NCI-H1105 treated with DMSO at 0.1 percent for 48 hours (cell line): ENCODE data around the gene ZNF496.
"Not testable (repeated sequence)": the region's sequence is repeated elsewhere in the genome, so short reads cannot be mapped to it uniquely, and the experiment has no call there.

Experiments
- DNase-seq: peaks from one replicate; lab custom pipeline; 2025; lab: John Stamatoyannopoulos, UW

ZNF496 gene

GRCh38 chr1:247291833-247292561, 39.7 kb downstream of the ZNF496 start:
- DNase-seq, result no peak

- DNase-seq, result no peak
Observed at GRCh38 chr1:247291161-247291560, 40.5 kb downstream of the ZNF496 start.

DNA sequence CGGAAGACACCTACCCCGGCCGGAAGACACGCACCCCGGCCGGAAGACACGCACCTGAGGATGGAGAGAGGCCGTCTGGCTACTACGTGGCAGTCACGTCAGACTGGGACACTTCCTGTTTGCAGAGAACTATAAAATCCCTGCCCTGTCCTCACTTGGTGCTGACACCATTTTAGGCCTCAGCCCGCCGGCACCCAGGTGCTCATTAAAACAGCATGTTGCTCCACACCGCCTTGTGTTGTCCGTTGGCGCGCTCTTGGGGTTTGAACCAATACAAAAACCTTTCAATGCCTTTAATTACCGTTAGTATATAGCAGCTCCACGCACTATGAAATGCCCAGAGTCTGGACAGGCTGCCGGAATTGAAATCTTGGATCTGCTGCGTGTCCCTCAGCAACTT, 41.1 kb downstream of the ZNF496 start:
- no peak for DNase-seq

GRCh38 chr1:247289274-247289892, 42.3 kb downstream of the ZNF496 start:
- DNase-seq, result not testable (repeated sequence)

DNA sequence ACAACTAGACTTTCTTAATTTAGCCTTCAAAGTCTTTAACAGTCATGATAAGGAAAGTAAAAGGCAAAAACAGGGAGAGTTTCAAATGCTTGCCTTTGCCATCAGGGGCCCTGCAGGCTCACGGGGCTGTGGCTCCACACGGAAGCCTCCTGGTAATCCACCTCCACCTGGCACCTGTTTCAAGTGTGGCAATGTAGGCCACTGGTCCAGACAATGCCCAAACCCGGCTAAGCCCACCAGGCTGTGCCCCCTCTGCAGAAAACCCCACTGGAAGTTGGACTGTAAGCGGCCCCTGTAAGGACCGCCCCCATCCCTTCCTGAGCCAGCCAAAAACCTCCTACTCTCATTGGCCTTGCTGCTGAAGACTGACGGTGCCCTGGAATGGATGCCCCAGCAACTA, 43.3 kb downstream of the ZNF496 start:
- no peak for DNase-seq

GRCh38 chr1:247287460-247287859, 44.2 kb downstream of the ZNF496 start:
- DNase-seq, result no peak

DNA sequence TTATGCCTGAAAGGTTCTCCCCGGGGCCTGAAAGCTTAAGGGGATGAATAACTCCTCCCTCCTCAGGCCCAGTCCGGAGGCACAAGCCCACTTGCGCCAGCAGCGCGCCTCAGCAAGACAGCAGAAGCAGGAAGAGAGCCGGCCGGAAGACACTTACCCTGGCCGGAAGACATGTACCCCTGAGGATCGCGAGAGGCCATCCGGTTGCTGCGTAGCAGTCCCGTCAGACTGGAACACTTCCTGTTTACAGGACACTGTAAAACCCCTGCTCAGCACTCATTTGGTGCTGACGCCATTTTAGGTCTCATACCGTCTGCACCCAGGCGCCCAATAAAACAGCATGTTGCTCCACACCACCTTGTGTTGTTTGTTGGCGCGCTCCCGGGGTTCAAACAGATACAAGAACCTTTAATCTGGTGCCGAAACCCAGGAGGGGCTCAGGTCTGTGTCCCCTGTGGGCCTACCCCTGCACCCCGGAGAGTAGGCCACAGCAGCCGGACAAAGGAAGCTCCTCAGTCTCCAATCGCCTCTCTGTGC, 45.5 kb downstream of the ZNF496 start:
- no peak for DNase-seq

DNA sequence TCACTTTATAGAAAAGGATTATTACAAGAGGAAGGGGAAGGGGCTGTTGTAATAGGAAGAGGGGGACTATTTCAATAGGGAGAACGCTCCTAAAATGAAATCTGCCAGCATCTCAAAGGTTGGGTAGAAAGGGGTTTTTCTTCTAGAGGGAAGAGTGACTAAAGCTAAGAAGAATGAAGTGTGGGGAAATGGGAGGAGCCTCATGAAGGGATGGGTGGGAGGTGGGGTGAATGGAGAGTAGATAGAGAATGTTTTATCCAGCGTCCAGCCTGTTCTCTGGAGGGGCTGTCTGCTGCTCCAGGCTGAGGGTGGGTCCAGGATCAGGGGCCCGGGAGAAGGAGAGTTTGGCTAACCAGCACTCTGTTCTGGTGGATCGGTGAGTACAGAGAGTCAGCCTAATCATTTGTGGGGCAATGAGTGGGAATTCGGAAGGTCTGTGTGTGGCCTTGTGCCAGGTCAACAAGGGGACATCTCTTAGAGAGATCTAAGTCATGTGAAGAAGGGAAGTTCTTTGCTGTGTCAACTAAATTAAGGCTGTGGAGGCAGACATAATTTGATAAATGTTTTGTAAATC, 50.6 kb downstream of the ZNF496 start:
- no peak for DNase-seq

DNA sequence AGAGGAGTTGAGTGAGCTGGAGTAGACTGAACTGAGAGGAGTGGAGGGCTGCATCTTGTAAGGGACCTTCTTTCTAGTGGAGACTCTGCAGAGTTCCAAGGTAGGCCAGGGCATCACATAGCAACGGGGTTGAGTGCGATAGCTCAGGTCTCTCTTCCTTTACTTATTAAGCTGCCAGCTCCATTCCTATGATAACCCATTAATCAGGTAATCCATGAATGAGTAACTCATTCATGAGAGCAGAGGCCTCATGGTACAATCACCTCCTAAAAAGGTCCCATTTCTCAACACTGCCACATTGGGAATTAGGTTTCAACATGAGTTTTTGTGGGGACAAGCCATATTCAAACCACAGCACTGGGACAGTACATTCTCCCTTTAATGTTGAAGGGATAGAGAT, 54.5 kb downstream of the ZNF496 start:
- DNase-seq, result no peak

GRCh38 chr1:247274605-247275256, 56.9 kb downstream of the ZNF496 start:
- no peak for DNase-seq

GRCh38 chr1:247273013-247273412, 58.7 kb downstream of the ZNF496 start:
- no peak for DNase-seq

- DNase-seq, result no peak
Observed at GRCh38 chr1:247270003-247270402, 61.7 kb downstream of the ZNF496 start.

GRCh38 chr1:247269133-247269532, 62.5 kb downstream of the ZNF496 start:
- no peak for DNase-seq

DNA sequence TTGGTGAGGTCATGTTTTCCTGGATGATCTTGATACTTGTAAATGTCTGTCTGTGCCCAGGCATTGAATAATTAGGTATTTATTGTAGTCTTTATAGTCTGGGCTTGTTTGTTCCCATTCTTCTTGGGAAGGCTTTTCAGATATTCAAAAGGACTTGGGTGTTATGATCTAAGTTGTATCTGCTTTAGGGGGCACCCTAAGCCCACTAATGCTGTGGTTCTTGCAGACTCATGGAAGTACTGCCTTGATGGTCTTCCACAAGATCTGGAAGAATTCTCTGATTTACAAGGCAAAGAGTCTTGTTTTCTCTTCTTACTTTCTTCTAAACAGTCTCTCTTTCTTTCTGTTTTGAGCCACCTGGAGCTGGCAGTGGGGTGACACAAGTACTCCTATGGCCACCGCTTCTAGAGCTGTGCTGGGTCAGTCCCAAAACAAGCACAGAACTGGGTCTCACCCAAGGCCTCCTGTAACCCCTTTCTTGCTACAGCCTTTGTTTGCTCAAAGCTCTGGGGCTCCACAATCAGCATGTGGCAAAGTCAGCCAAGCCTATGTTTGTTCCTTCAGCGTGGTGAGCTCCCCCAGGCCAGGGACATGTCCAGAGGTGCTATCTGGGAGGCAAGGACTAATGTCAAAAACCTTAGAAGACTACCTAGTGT, 63.1 kb downstream of the ZNF496 start:
- DNase-seq, result no peak

GRCh38 chr1:247266053-247266452, 65.6 kb downstream of the ZNF496 start:
- DNase-seq, result no peak

DNA sequence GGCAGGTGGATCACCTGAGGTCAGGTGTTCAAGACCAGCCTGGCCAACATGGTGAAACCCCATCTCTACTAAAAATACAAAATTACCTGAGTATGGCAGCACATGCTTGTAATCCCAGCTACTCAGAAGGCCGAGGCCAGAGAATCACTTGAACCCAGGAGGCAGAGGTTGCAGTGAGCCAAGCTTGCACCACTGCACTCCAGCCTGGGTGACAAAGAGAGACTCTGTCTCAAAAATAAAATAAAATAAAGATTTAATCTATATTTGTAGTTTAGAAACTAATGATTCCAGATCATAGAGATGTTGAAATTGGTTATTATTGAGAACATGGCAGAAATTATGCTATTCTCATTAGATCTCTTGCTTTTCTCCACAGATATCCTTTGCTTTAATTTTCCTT, 75.9 kb downstream of the ZNF496 start, which contains the start of gene VN1R5:
TSS of gene VN1R5 (plus strand) at position 301 of the 400 bp plus-strand sequence.
- not testable (repeated sequence) for DNase-seq

DNA sequence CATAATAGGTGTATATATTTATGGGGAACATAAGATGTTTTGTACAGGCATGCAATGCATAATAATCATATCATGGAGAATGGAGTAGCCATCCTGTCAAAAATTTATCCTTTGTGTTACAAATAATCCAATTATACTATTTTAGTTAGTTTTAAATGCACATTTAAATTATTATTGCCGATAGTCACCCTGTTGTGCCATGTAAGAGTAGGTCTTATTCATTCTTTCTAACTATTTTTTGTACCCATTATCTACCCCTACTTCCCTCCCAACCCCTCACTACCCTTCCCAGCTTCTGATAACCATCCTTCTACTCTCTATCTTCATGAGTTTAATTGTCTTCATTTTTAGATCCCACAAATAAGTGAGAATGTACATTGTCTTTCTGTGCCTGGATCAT, 84.1 kb downstream of the ZNF496 start:
- no peak for DNase-seq
